Cardiac muscle cell (in vitro differentiated cells and primary cell): ENCODE measurements around the gene ZNF780A. TPM values are rescaled to one million over a fixed set of nuclear protein-coding genes. Genes with fewer than 3 reads are reported as not detected.
"Not testable (repeated sequence)": the region's sequence is repeated elsewhere in the genome, so short reads cannot be mapped to it uniquely, and the experiment has no call there.

ENCODE experiments used
- DNase-seq, 2 donors: peaks; one replicate each; pipeline versions ENCODE4 v3.0.0 to v3.0.0-alpha.2; 2010 to 2017; ENCODE audit warnings: low read depth in 1 of 2, low spot score in 1 of 2
- H3K27ac ChIP-seq: fragments of 200-600 bp; sonication (generic); 2 replicates; pipeline ENCODE4 v1.5.1; 2016
- H3K27me3 ChIP-seq: fragments of 200-600 bp; sonication (generic); 2 replicates; pipeline ENCODE4 v1.6.0; 2016; ENCODE audit warnings: control low read depth
- H3K36me3 ChIP-seq: fragments of 200-600 bp; sonication (generic); 2 replicates; pipeline ENCODE4 v1.5.1; 2016; ENCODE audit warnings: control low read depth
- H3K4me1 ChIP-seq: fragments of 200-600 bp; sonication (generic); 2 replicates; pipeline ENCODE4 v1.8.1; 2017; ENCODE audit warnings: low read depth, mild to moderate bottlenecking, mixed run types
- H3K4me3 ChIP-seq: fragments of 200-600 bp; sonication (generic); 2 replicates; pipeline ENCODE4 v1.5.1; 2016; ENCODE audit warnings: mild to moderate bottlenecking
- H3K9me3 ChIP-seq: fragments of 200-600 bp; sonication (generic); 2 replicates; pipeline ENCODE4 v1.5.1; 2017; ENCODE audit warnings: low read depth, mild to moderate bottlenecking, control low read depth
- polyA plus RNA-seq: library from polyadenylated mRNA; unstranded; fragments of >200 nt; fragmentation: Nextera tagmentation; extraction: Ambion mirVana; gene quantifications from 2 replicates; pipeline ENCODE4 v1.2.1, GENCODE V29; 2016
- total RNA-seq: library from RNA; depleted of rRNA; stranded (reverse); fragments of >200 nt; gene quantifications from 2 replicates; pipeline ENCODE4 v1.2.3, GENCODE V29; 2016
- TF ChIP-seq, protein P1 (sequence below): IDR thresholded peaks from 2 replicates; pipeline ENCODE4 v1.5.1; 2012; ENCODE audit warnings: low read depth, mild to moderate bottlenecking, low read length

Gene ZNF780A
- total and polyA plus RNA-seq, 2 experiments from 2014 or later, result 8.5 to 15.4 TPM

DNA sequence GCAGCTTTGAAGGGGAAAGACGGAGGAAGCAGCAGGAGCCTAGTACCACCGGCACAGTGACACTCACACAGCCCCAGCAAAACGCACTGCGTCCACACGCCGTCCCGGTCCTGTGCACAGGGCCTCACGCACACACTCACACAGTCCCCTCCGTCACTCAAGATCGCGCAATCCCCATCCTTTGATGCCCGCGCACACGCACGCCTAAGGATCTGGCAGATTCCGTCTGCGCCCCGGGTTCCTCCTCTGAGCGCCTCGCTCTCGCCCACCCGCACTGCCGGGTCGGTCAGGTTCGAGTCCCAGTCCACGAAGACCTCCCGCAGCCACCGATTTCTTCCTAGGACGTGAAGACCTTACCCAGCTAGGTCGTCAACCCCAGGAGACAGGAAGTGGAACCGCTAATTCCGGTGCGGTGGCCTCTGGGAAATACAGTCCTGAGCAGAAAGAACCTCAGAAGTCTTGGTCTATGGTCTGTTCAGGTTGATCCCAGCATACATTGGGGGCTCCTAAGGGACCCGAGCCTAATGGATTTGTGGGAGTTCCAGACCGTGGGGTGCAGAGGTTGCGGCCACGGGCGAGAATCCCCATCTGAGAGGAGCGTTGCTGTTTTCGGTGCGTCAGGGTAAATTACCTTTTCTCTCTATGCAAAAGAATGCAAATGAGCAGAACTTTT lies 34.8 kb downstream of the ZNF780A start, which contains the start of gene ZNF780B:
ZNF780B (minus strand) TSS at position 400 of the 673 bp plus-strand sequence. CDS start 5,899 bp downstream, outside the sequence.
- Histone ChIP-seq H3K9me3 (no peaks in the 10 kb centered on the region), H3K4me3 (peak within 1 kb of the TSS; percentile 50), H3K4me1 (peaks cover 8% of the 10 kb centered on the region), H3K27ac (peak within 1 kb of the TSS; percentile 35), H3K27me3 (no peaks in the 10 kb centered on the region), H3K36me3 (no peaks in the 10 kb centered on the region)
- DNase-seq, result peak; percentile 63 to 75
- TF ChIP-seq, protein P1, sequence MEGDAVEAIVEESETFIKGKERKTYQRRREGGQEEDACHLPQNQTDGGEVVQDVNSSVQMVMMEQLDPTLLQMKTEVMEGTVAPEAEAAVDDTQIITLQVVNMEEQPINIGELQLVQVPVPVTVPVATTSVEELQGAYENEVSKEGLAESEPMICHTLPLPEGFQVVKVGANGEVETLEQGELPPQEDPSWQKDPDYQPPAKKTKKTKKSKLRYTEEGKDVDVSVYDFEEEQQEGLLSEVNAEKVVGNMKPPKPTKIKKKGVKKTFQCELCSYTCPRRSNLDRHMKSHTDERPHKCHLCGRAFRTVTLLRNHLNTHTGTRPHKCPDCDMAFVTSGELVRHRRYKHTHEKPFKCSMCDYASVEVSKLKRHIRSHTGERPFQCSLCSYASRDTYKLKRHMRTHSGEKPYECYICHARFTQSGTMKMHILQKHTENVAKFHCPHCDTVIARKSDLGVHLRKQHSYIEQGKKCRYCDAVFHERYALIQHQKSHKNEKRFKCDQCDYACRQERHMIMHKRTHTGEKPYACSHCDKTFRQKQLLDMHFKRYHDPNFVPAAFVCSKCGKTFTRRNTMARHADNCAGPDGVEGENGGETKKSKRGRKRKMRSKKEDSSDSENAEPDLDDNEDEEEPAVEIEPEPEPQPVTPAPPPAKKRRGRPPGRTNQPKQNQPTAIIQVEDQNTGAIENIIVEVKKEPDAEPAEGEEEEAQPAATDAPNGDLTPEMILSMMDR, result no peak

DNA sequence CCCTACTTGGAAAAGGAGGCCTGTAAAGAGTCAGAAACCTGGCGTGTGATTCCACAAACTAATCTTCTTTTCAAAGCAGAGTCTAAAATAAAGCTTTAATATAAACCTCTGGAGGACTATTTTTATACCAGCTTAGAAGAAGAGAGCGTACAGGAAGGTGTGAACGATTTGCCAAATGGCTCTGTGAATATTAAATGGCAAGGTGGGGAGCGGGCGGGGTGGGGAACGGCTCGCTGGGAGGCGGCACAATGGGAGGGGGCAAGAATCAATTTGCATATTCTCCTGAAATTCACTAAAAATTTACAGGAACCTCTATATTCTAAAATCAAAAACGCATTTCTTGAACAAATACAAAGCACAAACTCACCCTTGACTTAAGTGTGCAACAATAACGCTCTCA lies 35.7 kb downstream of the ZNF780A start:
- peaks cover 8% of the 10 kb centered on the region for H3K4me1 ChIP-seq
- H3K9me3 ChIP-seq, result no peaks in the 10 kb centered on the region
- TF ChIP-seq, protein P1, result no peak
- H3K27ac ChIP-seq, result peak overlapping the region; percentile 35
- H3K36me3 ChIP-seq, result no peaks in the 10 kb centered on the region
- DNase-seq, result no peak
- no peaks in the 10 kb centered on the region for H3K27me3 ChIP-seq
- peak overlapping the region; percentile 50 for H3K4me3 ChIP-seq

DNA sequence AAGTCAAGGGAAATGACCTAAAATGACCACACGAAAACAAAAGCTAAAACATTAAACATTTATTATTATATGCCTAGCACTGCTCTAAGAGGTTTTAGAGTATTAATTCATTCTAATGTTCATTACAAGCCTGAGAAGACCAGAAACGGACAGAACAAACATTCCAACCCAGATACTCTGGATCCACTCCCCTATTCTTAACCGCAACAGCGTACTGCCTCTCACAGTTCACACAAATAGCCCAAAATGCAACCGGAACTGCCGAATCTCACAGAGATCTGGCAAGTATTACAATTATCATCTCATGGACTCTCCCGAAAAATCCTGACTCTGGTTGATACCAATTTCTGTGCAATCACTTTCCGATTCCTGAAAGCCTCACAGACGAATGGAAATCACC lies 36.1 kb downstream of the ZNF780A start:
- DNase-seq, result no peak
- H3K36me3 ChIP-seq, result no peaks in the 10 kb centered on the region
- no peaks in the 10 kb centered on the region for H3K9me3 ChIP-seq
- no peak overlapping the region for H3K27ac ChIP-seq
- peaks cover 8% of the 10 kb centered on the region for H3K4me1 ChIP-seq
- H3K27me3 ChIP-seq, result no peaks in the 10 kb centered on the region
- TF ChIP-seq, protein P1, result no peak
- H3K4me3 ChIP-seq, result peak overlapping the region; percentile 50

DNA sequence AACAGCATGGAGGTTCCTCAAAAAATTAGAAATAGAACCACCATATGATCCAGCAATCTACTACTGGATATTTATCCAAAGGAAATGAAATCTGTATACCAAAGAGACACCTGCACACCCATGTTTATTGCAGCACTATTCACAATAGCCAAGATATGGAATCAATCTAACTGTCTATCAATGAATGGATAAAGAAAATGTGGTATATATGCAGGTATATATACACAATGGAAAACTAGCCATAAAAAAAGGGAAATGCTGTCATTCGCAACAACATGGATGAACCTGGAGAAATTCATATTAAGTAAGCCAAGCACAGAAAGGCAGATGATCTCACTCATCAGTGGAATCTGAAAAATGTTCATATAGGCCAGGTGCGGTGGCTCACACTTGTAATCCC lies 37.3 kb downstream of the ZNF780A start:
- Histone ChIP-seq H3K9me3 (no peaks in the 10 kb centered on the region), H3K36me3 (peaks cover 3% of the 10 kb centered on the region), H3K27me3 (no peaks in the 10 kb centered on the region), H3K4me3 (no peak overlapping the region), H3K4me1 (peaks cover 8% of the 10 kb centered on the region), H3K27ac (no peak overlapping the region)
- DNase-seq, result no peak
- TF ChIP-seq, protein P1, result no peak

DNA sequence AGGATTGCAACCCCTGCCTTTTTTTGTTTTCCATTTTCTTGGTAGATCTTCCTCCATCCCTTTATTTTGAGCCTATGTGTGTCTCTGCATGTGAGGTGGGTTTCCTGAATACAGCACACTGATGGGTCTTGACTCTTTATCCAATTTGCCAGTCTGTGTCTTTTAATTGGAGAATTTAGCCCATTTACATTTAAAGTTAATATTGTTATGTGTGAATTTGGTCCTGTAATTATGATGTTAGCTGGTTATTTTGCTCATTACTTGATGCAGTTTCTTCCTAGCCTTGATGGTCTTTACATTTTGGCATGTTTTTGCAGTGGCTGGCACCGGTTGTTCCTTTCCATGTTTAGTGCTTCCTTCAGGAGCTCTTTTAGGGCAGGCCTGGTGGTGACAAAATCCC lies 49.0 kb downstream of the ZNF780A start:
- H3K4me1 ChIP-seq, DNase-seq, H3K9me3 ChIP-seq, H3K27me3 ChIP-seq, H3K4me3 ChIP-seq, H3K27ac ChIP-seq: not testable (repeated sequence)
- H3K36me3 ChIP-seq, result peaks cover 28% of the 10 kb centered on the region

DNA sequence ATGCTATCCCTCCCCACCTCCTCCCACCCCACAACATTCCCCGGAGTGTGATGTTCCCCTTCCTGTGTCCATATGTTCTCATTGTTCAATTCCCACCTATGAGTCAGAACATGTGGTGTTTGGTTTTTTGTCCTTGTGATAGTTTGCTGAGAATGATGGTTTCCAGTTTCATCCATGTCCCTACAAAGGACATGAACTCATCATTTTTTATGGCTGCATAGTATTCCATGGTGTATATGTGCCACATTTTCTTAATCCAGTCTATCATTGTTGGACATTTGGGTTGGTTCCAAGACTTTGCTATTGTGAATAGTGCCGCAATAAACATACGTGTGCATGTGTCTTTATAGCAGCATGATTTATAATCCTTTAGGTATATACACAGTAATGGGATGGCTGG lies 52.7 kb downstream of the ZNF780A start:
- DNase-seq, H3K27ac ChIP-seq, H3K4me3 ChIP-seq, H3K36me3 ChIP-seq, H3K4me1 ChIP-seq, H3K9me3 ChIP-seq, H3K27me3 ChIP-seq: not testable (repeated sequence)
